ENCODE measurements around the gene KAT2A. TPM values are rescaled to one million over a fixed set of nuclear protein-coding genes. Genes with fewer than 3 reads are reported as not detected.

KAT2A gene
- total RNA-seq, 1 experiment from 2014 or later: 43.5 TPM

DNA sequence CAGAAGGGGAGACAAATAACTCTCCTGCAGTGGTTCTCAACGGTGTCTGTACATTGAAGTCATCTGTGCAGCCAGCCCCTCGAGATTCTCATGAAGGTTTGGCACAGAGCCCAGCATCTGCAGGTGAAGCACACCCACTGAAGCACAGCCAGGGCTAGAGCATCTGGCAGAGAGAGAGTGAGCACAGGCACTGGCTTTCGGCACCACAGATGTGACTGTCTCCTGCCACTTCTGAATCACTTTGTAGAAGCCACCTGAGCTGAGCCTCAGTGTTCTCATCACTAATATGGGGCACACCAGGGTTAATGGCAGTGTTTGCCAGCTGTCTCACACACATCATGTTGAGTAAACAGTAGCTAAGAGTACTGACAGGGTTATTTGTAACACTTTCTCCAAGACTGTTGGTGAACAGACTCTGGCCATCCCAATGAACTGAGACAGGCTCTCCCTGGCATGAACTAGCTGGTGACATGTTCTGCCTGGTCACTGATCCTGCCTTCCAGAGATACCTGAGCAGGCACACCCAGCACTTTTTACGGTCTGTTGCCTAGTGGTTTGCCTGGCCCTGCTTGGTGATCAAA is 12.4 kb upstream of the KAT2A start:
- Histone ChIP-seq H3K23me2 (ENCODE audit: insufficient read length, low read depth, low read length, poor library complexity, severe bottlenecking) (no peaks in the 10 kb centered on the region), H3K9ac (ENCODE audit: extremely low read depth, insufficient read length, low read length) (no peak overlapping the region), H2BK5ac (ENCODE audit: insufficient read length, low read length) (no peak overlapping the region), H3K79me1 (ENCODE audit: insufficient read depth, low read depth, low read length, poor library complexity, severe bottlenecking) (peaks cover 8% of the 10 kb centered on the region), H4K5ac (ENCODE audit: insufficient read length, low read depth, low read length) (no peak overlapping the region), H2AK5ac (ENCODE audit: insufficient read length, low read length) (no peak overlapping the region), H3K56ac (ENCODE audit: insufficient read length, low read depth, low read length) (no peak overlapping the region), H3K27me3 (ENCODE audit: insufficient read depth, low read length) (no peaks in the 10 kb centered on the region), H2BK12ac (ENCODE audit: insufficient read length, low read depth, low read length) (no peak overlapping the region), H2BK15ac (ENCODE audit: low read depth, low read length) (no peak overlapping the region), H3K14ac (ENCODE audit: insufficient read depth, low read length) (no peak overlapping the region), H2BK120ac (ENCODE audit: low read depth, low read length, poor library complexity, severe bottlenecking) (no peak overlapping the region), H4K91ac (ENCODE audit: insufficient read length, low read depth, low read length) (no peak overlapping the region), H3K23ac (ENCODE audit: insufficient read length, low read depth, low read length) (no peak overlapping the region), H4K8ac (replicated peaks; ENCODE audit: insufficient read length, low read depth, low read length) (no peak overlapping the region), H3K4me2 (ENCODE audit: insufficient read depth, insufficient read length, low read length) (no peak overlapping the region), H3K18ac (ENCODE audit: insufficient read length, low read depth, low read length) (no peak overlapping the region), H3K4me1 (ENCODE audit: insufficient read depth, low read length) (peaks cover 5% of the 10 kb centered on the region; the same call in 1 of the 2 replicates), H3K27ac (ENCODE audit: insufficient read length, low read depth, low read length) (no peak overlapping the region), H2AFZ (ENCODE audit: low read length) (no peak overlapping the region), H3K79me2 (ENCODE audit: insufficient read depth, low read length) (peaks cover 2% of the 10 kb centered on the region; the same call in 1 of the 2 replicates), H3K4ac (ENCODE audit: low read depth, low read length) (no peak overlapping the region), H3T11ph (ENCODE audit: low read length) (no peak overlapping the region), H3K9me3 (ENCODE audit: control insufficient read depth, low read depth, low read length) (no peaks in the 10 kb centered on the region), H4K20me1 (ENCODE audit: control insufficient read depth, insufficient read depth, insufficient read length) (no peaks in the 10 kb centered on the region), H2BK20ac (ENCODE audit: low read depth, low read length, poor library complexity, severe bottlenecking) (no peak overlapping the region)
- H3K9me3 Mint-ChIP-seq: no peaks in the 10 kb centered on the region
- no CpG with 5 or more reads among the region's 4 CpGs for WGBS (ENCODE audit: extremely low coverage, insufficient read length, low lambda C conversion rate)
- TF ChIP-seq, protein P1, sequence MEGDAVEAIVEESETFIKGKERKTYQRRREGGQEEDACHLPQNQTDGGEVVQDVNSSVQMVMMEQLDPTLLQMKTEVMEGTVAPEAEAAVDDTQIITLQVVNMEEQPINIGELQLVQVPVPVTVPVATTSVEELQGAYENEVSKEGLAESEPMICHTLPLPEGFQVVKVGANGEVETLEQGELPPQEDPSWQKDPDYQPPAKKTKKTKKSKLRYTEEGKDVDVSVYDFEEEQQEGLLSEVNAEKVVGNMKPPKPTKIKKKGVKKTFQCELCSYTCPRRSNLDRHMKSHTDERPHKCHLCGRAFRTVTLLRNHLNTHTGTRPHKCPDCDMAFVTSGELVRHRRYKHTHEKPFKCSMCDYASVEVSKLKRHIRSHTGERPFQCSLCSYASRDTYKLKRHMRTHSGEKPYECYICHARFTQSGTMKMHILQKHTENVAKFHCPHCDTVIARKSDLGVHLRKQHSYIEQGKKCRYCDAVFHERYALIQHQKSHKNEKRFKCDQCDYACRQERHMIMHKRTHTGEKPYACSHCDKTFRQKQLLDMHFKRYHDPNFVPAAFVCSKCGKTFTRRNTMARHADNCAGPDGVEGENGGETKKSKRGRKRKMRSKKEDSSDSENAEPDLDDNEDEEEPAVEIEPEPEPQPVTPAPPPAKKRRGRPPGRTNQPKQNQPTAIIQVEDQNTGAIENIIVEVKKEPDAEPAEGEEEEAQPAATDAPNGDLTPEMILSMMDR (conservative IDR thresholded peaks at IDR 0.05): no peak
- H3K4me1 Mint-ChIP-seq: peaks cover 29 to 36% of the 10 kb centered on the region in 2 experiments
- DNase-seq: no peak
- peak overlapping the region; percentile 12 to 61 (median 58); a peak in 2 of 7 replicates for H3K27ac Mint-ChIP-seq
- H3K4me3 Mint-ChIP-seq: no peak overlapping the region
- peaks cover 8 to 36% (median 20%) of the 10 kb centered on the region in 3 experiments; a peak in 6 of 7 replicates for H3K36me3 Mint-ChIP-seq (ENCODE audit: insufficient read depth in 1 of 3, low read depth in 3 of 3)
- no peaks in the 10 kb centered on the region for H3K27me3 Mint-ChIP-seq (ENCODE audit: low read depth)
